H1 (cell line): Measurements from ENCODE around the gene RTN4RL1. TPM values are rescaled to one million over a fixed set of nuclear protein-coding genes. Genes with fewer than 3 reads are reported as not detected.

Experiments
- CTCF ChIA-PET: fragments of 300-600 bp; sonication (Branson Sonifier 250); formaldehyde crosslinking; loops from one replicate; lab custom pipeline; 2021; ENCODE audit not compliant: partially characterized antibody; lab: Charles Lee
- POLR2A ChIA-PET: fragments of 300-600 bp; sonication (Branson Sonifier 250); formaldehyde crosslinking; loops from one replicate; lab custom pipeline; 2021; ENCODE audit warnings: inconsistent platforms; ENCODE audit not compliant: partially characterized antibody; lab: Charles Lee
- DNase-seq, 2 experiments: peaks; one replicate each; pipeline versions ENCODE4 v3.0.0 to v3.0.0-alpha.2; 2010 to 2022; ENCODE audit warnings: low spot score in 2 of 2, low read depth in 1 of 2, mixed read lengths in 1 of 2
- FAIRE-seq: peaks from 2 replicates; lab custom pipeline; 2011; peaks lifted over from hg19 to GRCh38; lab: Jason Lieb, UNC
- H2AFZ ChIP-seq: 2 replicates; pipeline ENCODE4 v1.8.1; 2012; ENCODE audit warnings: low read length, inconsistent platforms
- H2AK5ac ChIP-seq: 2 replicates; pipeline ENCODE4 v1.6.1; 2013; ENCODE audit warnings: low read depth, low read length
- H2BK120ac ChIP-seq: replicated peaks from 2 replicates; pipeline ENCODE3; 2013; ENCODE audit warnings: low read depth, low read length, inconsistent platforms
- H2BK12ac ChIP-seq: 2 replicates; pipeline ENCODE4 v1.6.1; 2013; ENCODE audit warnings: low read depth, low read length
- H2BK15ac ChIP-seq: 2 replicates; pipeline ENCODE4 v1.6.1; 2013; ENCODE audit warnings: low read length
- H2BK20ac ChIP-seq: 2 replicates; pipeline ENCODE4 v1.6.1; 2013; ENCODE audit warnings: low read length
- H2BK5ac ChIP-seq: 2 replicates; pipeline ENCODE4 v1.6.1; 2013; ENCODE audit warnings: low read depth, low read length
- H3K14ac ChIP-seq: 2 replicates; pipeline ENCODE4 v1.6.1; 2013; ENCODE audit warnings: inconsistent platforms; ENCODE audit not compliant: insufficient read length
- H3K18ac ChIP-seq: 2 replicates; pipeline ENCODE4 v1.6.1; 2013; ENCODE audit warnings: low read length; ENCODE audit errors: extremely low read depth
- H3K23ac ChIP-seq: 2 replicates; pipeline ENCODE4 v1.6.1; 2013; ENCODE audit warnings: inconsistent platforms; ENCODE audit not compliant: insufficient read length
- H3K23me2 ChIP-seq: 2 replicates; pipeline ENCODE4 v1.6.1; 2013; ENCODE audit warnings: low read depth, low read length
- H3K27ac ChIP-seq: 2 replicates; pipeline ENCODE4 v1.6.1; 2011; ENCODE audit warnings: low read depth, low read length, inconsistent platforms
- H3K27me3 ChIP-seq, 4 experiments: replicated peaks in 1 of 4; 1 replicate in 1 of 4; 2 replicates in 3 of 4; pipeline versions ENCODE4 v1.6.1 to v1.8.1; 2011 to 2013; ENCODE audit warnings: low read length in 3 of 4, mild to moderate bottlenecking in 3 of 4, inconsistent platforms in 2 of 4, mixed read lengths in 2 of 4, moderate library complexity in 1 of 4; ENCODE audit not compliant: control insufficient read depth in 3 of 4, insufficient read depth in 3 of 4; ENCODE audit errors: extremely low read depth in 1 of 4
- H3K36me3 ChIP-seq, 4 experiments: 2 replicates each; pipeline versions ENCODE4 v1.6.1 to v1.8.1; 2011 to 2013; ENCODE audit warnings: mild to moderate bottlenecking in 4 of 4, low read length in 3 of 4, moderate library complexity in 2 of 4, control low read depth in 1 of 4, inconsistent platforms in 1 of 4; ENCODE audit not compliant: insufficient read depth in 4 of 4, control insufficient read depth in 2 of 4
- H3K4ac ChIP-seq: replicated peaks from 2 replicates; pipeline ENCODE3; 2013; ENCODE audit warnings: low read length, low read depth, mixed read lengths, inconsistent platforms; ENCODE audit not compliant: insufficient read length
- H3K4me1 ChIP-seq, 4 experiments: replicated peaks in 1 of 4; 1 replicate in 1 of 4; 2 replicates in 3 of 4; pipeline versions ENCODE4 v1.6.1 to v1.8.1; 2011 to 2013; ENCODE audit warnings: low read length in 3 of 4, inconsistent platforms in 2 of 4, mixed read lengths in 1 of 4; ENCODE audit not compliant: insufficient read depth in 4 of 4, control insufficient read depth in 3 of 4
- H3K4me2 ChIP-seq, 2 experiments: 2 replicates each; pipeline versions ENCODE4 v1.6.1 to v1.8.1; 2011 to 2013; ENCODE audit warnings: low read depth in 2 of 2, low read length in 2 of 2, control low read depth in 1 of 2, inconsistent platforms in 1 of 2, mild to moderate bottlenecking in 1 of 2; ENCODE audit not compliant: insufficient read depth in 1 of 2
- H3K4me3 ChIP-seq, 4 experiments: fragments of 200-600, 300-600 bp in 1 of 4; sonication (generic), shearing (Covaris generic), sonication (Bioruptor Twin) in 1 of 4; 2 replicates each; pipeline versions ENCODE4 v1.5.1 to v1.8.1; 2011 to 2016; ENCODE audit warnings: low read length in 4 of 4, low read depth in 3 of 4, control low read depth in 2 of 4, inconsistent platforms in 2 of 4, mild to moderate bottlenecking in 2 of 4, mixed read lengths in 1 of 4, moderate library complexity in 1 of 4; ENCODE audit not compliant: insufficient read depth in 2 of 4; ENCODE audit errors: extremely low read depth in 1 of 4
- H3K56ac ChIP-seq: replicated peaks from 2 replicates; pipeline ENCODE3; 2013; ENCODE audit warnings: low read depth, mild to moderate bottlenecking, mixed read lengths, low read length, inconsistent platforms; ENCODE audit not compliant: insufficient read length
- H3K79me1 ChIP-seq: 2 replicates; pipeline ENCODE4 v1.6.1; 2013; ENCODE audit warnings: low read depth, low read length, control low read depth
- H3K79me2 ChIP-seq, 2 experiments: 2 replicates each; pipeline versions ENCODE4 v1.6.1 to v1.8.1; 2012 to 2013; ENCODE audit warnings: low read length in 2 of 2, mild to moderate bottlenecking in 2 of 2, inconsistent platforms in 1 of 2; ENCODE audit not compliant: insufficient read depth in 2 of 2, control insufficient read depth in 1 of 2
- H3K9ac ChIP-seq, 4 experiments: replicated peaks in 1 of 4; 1 replicate in 1 of 4; 2 replicates in 3 of 4; pipeline versions ENCODE4 v1.6.1 to v1.8.1; 2011 to 2013; ENCODE audit warnings: low read depth in 3 of 4, low read length in 3 of 4, control low read depth in 2 of 4, mild to moderate bottlenecking in 2 of 4, moderate library complexity in 2 of 4, inconsistent platforms in 1 of 4; ENCODE audit errors: extremely low read depth in 1 of 4
- H3K9me3 ChIP-seq, 2 experiments: 2 replicates each; pipeline versions ENCODE4 v1.6.1 to v1.8.1; 2012 to 2013; ENCODE audit warnings: mild to moderate bottlenecking in 2 of 2, moderate library complexity in 2 of 2, control low read depth in 1 of 2, inconsistent platforms in 1 of 2, low read depth in 1 of 2, low read length in 1 of 2, mixed read lengths in 1 of 2; ENCODE audit not compliant: insufficient read depth in 2 of 2
- H4K20me1 ChIP-seq, 2 experiments: replicated peaks in 1 of 2; 2 replicates each; pipeline versions ENCODE3 to v1.8.1; 2011 to 2013; ENCODE audit warnings: inconsistent platforms in 2 of 2, low read length in 2 of 2, mild to moderate bottlenecking in 1 of 2; ENCODE audit not compliant: insufficient read depth in 2 of 2, control insufficient read depth in 1 of 2
- H4K5ac ChIP-seq: 2 replicates; pipeline ENCODE4 v1.6.1; 2013; ENCODE audit warnings: low read length, low read depth, mixed read lengths, inconsistent platforms; ENCODE audit not compliant: insufficient read length
- H4K8ac ChIP-seq: 2 replicates; pipeline ENCODE4 v1.8.0; 2013; ENCODE audit warnings: mild to moderate bottlenecking, moderate library complexity, low read length, inconsistent platforms; ENCODE audit not compliant: insufficient read depth; ENCODE audit errors: extremely low read depth
- H4K91ac ChIP-seq: replicated peaks from 2 replicates; pipeline ENCODE3; 2013; ENCODE audit warnings: low read length, mixed read lengths, inconsistent platforms; ENCODE audit not compliant: insufficient read length
- BRCA1 ChIP-seq: IDR thresholded peaks from 2 replicates; pipeline ENCODE4 v1.6.1; 2012; ENCODE audit warnings: low read depth, low read length, improper control_type of control experiment
- EZH2 ChIP-seq: fragments of 200-600 bp; sonication (generic); IDR thresholded peaks from 2 replicates; pipeline ENCODE4 v1.7.1; 2012; ENCODE audit warnings: low read depth, mild to moderate bottlenecking, moderate library complexity, low read length, inconsistent platforms; ENCODE audit not compliant: severe bottlenecking
- MAFK ChIP-seq: IDR thresholded peaks from 2 replicates; pipeline ENCODE4 v1.6.1; 2012; ENCODE audit warnings: low read depth, mild to moderate bottlenecking, improper control_type of control experiment, low read length
- RXRA ChIP-seq: IDR thresholded peaks from 2 replicates; pipeline ENCODE4 v1.6.1; 2011; ENCODE audit warnings: low read depth, mild to moderate bottlenecking, low read length, moderate library complexity; ENCODE audit not compliant: insufficient read depth
- TAF7 ChIP-seq: optimal IDR thresholded peaks from 2 replicates; pipeline ENCODE3; 2011; ENCODE audit warnings: low read depth, mild to moderate bottlenecking, inconsistent platforms, low read length, moderate library complexity, borderline replicate concordance
- WGBS, 2 experiments: shearing (Covaris generic) in 1 of 2; methylation state at CpG; one replicate each; pipeline versions ENCODE4 v1.1.6 to v1.1.7; 2013 to 2015; ENCODE audit warnings: low lambda C conversion rate in 2 of 2, mixed read lengths in 2 of 2, inconsistent platforms in 1 of 2, low coverage in 1 of 2, missing lambda C conversion rate in 1 of 2; ENCODE audit not compliant: insufficient replicate concordance in 2 of 2, insufficient coverage in 1 of 2, insufficient read length in 1 of 2; ENCODE audit errors: extremely low coverage in 1 of 2, missing lambda C conversion rate in 1 of 2; 5-methylcytosine and 5-hydroxymethylcytosine counted together
- polyA plus RNA-seq, 7 experiments: library from polyadenylated mRNA; depleted of rRNA in 3 of 7; stranded (reverse) in 5 of 7; unstranded in 2 of 7; fragments of >200 nt in 5 of 7; fragments of 200-250 nt in 2 of 7; gene quantifications; 1 replicate in 5 of 7; 2 replicates in 1 of 7; 4 replicates in 1 of 7; pipeline versions ENCODE4 v1.2.1 to v1.2.3, GENCODE V29; 2011 to 2013; ENCODE audit warnings: missing spikeins in 2 of 7, mixed read lengths in 2 of 7
- total RNA-seq: library from RNA; stranded (reverse); fragmentation: NEBNext Ultra II Directional; extraction: Animal tissue kit (Norgen Biotek cat#: 25700); gene quantifications from 2 replicates; pipeline ENCODE4 v1.2.1, GENCODE V29; 2021

The RTN4RL1 gene
- total and polyA plus RNA-seq, 2 of the 8 experiments (the other 6 are each of a cell fraction or from before 2014, with no cell fraction given), result 0.09 TPM; not detected in 1

DNA sequence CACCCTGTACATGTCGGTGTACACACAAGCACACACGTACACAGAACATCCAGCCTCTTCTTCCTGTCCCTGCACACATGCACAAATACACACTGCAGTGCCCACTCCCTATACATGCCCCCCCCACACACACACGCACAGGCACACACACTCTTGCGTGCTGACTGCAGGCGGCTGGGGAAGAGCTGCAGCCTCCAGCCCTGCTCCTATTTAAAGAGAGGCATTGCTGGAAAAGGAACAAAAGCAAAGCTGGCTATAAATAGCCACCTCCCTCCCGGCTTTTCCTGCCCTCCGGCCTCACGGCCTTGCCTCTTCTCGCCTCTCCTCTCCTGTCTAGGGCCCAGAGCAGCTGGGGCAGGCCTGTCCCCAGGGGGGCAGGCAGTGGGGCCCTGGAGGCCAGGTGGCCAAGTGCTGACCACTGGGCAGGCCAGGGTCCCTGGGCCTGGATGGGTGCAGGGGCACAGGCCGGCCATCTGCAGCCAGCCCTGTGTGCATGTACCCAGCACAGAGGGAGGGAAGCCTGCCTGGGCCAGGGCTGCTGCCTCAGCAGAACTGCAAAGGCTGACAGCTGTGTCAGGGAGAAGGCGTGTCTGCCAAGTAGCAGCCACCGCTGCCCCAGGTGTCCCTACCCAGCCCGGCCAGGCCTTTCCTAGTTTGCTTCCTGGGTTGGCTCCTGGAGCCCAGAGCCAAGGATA, 25.4 kb downstream of the RTN4RL1 start:
- no peak overlapping the region for H4K8ac ChIP-seq
- H4K5ac ChIP-seq, result no peak overlapping the region
- no peak overlapping the region for H2BK15ac ChIP-seq
- no peak overlapping the region for H2AK5ac ChIP-seq
- no peak overlapping the region for H3K27ac ChIP-seq
- H4K20me1 ChIP-seq, result no peaks in the 10 kb centered on the region
- H3K79me1 ChIP-seq, result no peaks in the 10 kb centered on the region
- no peak overlapping the region for H2BK120ac ChIP-seq
- no peak overlapping the region for H3K56ac ChIP-seq
- no peak overlapping the region; the same call in 1 of the 2 replicates for H3K18ac ChIP-seq
- peaks cover 4% of the 10 kb centered on the region; the same call in 1 of the 2 replicates for H3K23me2 ChIP-seq
- no peaks in the 10 kb centered on the region for H3K9me3 ChIP-seq
- no peaks in the 10 kb centered on the region for H3K36me3 ChIP-seq
- no peak for DNase-seq
- no peak overlapping the region for H3K23ac ChIP-seq
- ChIA-PET POLR2A (interaction anchor here (1.1 kb wide), 1 partner anchor 83 kb away, joined by 4 read pairs; no protein-coding TSS in a partner anchor), CTCF (interaction anchor here (1.3 to 1.5 kb wide), 5 partner anchors 12 to 41 kb away, joined by 3 to 6 read pairs (median 3); partner anchors contain the start of gene RTN4RL1)
- no peak overlapping the region for H4K91ac ChIP-seq
- peak overlapping the region in 1 of 2 experiments; percentile 73; a peak in 2 of 4 replicates for H3K4me2 ChIP-seq
- no peak overlapping the region for H3K14ac ChIP-seq
- no peak overlapping the region for H3K4me3 ChIP-seq
- H3K4me1 ChIP-seq, result peaks cover 0 to 25% (median 12%) of the 10 kb centered on the region in 4 experiments; a peak in 6 of 7 replicates
- H3K4ac ChIP-seq, result no peak overlapping the region
- H3K27me3 ChIP-seq, result peaks cover 8 to 28% (median 20%) of the 10 kb centered on the region in 4 experiments
- H3K9ac ChIP-seq, result no peak overlapping the region
- no peak overlapping the region for H2BK20ac ChIP-seq
- no peaks in the 10 kb centered on the region for H3K79me2 ChIP-seq
- WGBS, 2 experiments, result 72% methylated on average over 12 of the region's 13 CpGs; no CpG with 5 or more reads in 1 of the 2 experiments
- FAIRE-seq, result no peak
- no peak overlapping the region for H2AFZ ChIP-seq
- H2BK12ac ChIP-seq, result no peak overlapping the region
- H2BK5ac ChIP-seq, result no peak overlapping the region
- no peak for TF ChIP-seq RXRA
- TF ChIP-seq MAFK, result peak; percentile 79; the same call in 1 of the 2 replicates
- peak; percentile 42 for TF ChIP-seq EZH2
- no peak for TF ChIP-seq TAF7
- TF ChIP-seq BRCA1, result no peak
